Thyroid gland (tissue), 4 donors: ENCODE data around the gene WASL. TPM values are rescaled to one million over a fixed set of nuclear protein-coding genes. Genes with fewer than 3 reads are reported as not detected.

Experiments
- DNase-seq, 2 donors: peaks; one replicate each; pipeline ENCODE4 v3.0.0-alpha.2; 2019
- H3K27ac ChIP-seq, 3 donors: fragments of 200-600 bp; sonication (generic); 1 replicate in 2 of 3; 2 replicates in 1 of 3; pipeline ENCODE4 v1.5.1; 2016 to 2019; ENCODE audit warnings: mild to moderate bottlenecking in 1 of 3, moderate library complexity in 1 of 3
- H3K27me3 ChIP-seq: fragments of 200-600 bp; sonication (generic); one replicate; pipeline ENCODE4 v1.5.1; 2019
- H3K36me3 ChIP-seq, 2 donors: fragments of 200-600 bp; sonication (generic); one replicate each; pipeline ENCODE4 v1.5.1; 2016 to 2019
- H3K4me1 ChIP-seq, 2 donors: fragments of 200-600 bp; sonication (generic); one replicate each; pipeline ENCODE4 v1.5.1; 2017 to 2019
- H3K4me3 ChIP-seq, 3 donors: fragments of 200-600 bp; sonication (generic); replicated peaks in 1 of 3; 1 replicate in 2 of 3; 2 replicates in 1 of 3; pipeline ENCODE4 v1.5.1; 2016; ENCODE audit warnings: mild to moderate bottlenecking in 1 of 3
- H3K9me3 ChIP-seq: fragments of 200-600 bp; sonication (generic); one replicate; pipeline ENCODE4 v1.5.1; 2017
- CTCF ChIP-seq, 6 experiments: fragments of 200-600 bp in 3 of 6; fragments of 450-650 bp in 3 of 6; sonication (generic) in 3 of 6; IDR thresholded peaks; one replicate each; pipeline ENCODE4 v1.5.1; 2016 to 2019; ENCODE audit warnings: antibody characterized with exemption in 6 of 6, mild to moderate bottlenecking in 2 of 6, inconsistent platforms in 1 of 6, moderate library complexity in 1 of 6
- POLR2A ChIP-seq, 2 donors: fragments of 450-650 bp; IDR thresholded peaks; one replicate each; pipeline ENCODE4 v1.6.1; 2017; ENCODE audit warnings: antibody characterized with exemption in 2 of 2, mild to moderate bottlenecking in 2 of 2, moderate library complexity in 1 of 2
- WGBS, 2 donors: methylation state at CpG; one replicate each; pipeline ENCODE4 v1.1.5; 2017; 5-methylcytosine and 5-hydroxymethylcytosine counted together
- intact Hi-C: fragments of 100-400 bp; cut with DNase I; formaldehyde crosslinking; loops from one replicate; pipeline ENCODE4 v1.15.1; 2023
- total RNA-seq, 4 donors: library from RNA; depleted of rRNA; stranded (reverse); fragments of >200 nt; gene quantifications; one replicate each; pipeline ENCODE4 v1.2.3, GENCODE V29; 2016

The WASL gene
- total RNA-seq, 4 donors from 2014 or later, result 48.1 to 61.6 (median 55.4) TPM

DNA sequence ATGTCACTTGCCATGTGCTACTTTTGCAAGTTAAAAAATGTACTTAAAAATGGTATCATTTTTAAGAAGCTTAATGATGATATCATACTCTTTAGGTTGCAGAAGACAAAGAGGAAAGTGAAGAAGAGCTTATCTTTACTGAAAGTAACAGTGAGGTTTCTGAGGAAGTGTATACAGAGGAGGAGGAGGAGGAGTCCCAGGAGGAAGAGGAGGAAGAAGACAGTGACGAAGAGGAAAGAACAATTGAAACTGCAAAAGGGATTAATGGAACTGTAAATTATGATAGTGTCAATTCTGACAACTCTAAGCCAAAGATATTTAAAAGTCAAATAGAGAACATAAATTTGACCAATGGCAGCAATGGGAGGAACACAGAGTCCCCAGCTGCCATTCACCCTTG is 87.0 kb downstream of the WASL start:
- no peak for DNase-seq
- no peak for TF ChIP-seq CTCF (IDR thresholded peaks at IDR 0.05)
- no peak for TF ChIP-seq POLR2A (IDR thresholded peaks at IDR 0.05)
- Histone ChIP-seq H3K36me3 (no peaks in the 10 kb centered on the region), H3K4me3 (no peak overlapping the region), H3K27ac (no peak overlapping the region), H3K4me1 (no peaks in the 10 kb centered on the region), H3K9me3 (no peaks in the 10 kb centered on the region), H3K27me3 (no peaks in the 10 kb centered on the region)
- intact Hi-C loops, result no loop called here
- 74 to 85% methylated on average over 1 of the region's 1 CpG for WGBS, 2 donors

DNA sequence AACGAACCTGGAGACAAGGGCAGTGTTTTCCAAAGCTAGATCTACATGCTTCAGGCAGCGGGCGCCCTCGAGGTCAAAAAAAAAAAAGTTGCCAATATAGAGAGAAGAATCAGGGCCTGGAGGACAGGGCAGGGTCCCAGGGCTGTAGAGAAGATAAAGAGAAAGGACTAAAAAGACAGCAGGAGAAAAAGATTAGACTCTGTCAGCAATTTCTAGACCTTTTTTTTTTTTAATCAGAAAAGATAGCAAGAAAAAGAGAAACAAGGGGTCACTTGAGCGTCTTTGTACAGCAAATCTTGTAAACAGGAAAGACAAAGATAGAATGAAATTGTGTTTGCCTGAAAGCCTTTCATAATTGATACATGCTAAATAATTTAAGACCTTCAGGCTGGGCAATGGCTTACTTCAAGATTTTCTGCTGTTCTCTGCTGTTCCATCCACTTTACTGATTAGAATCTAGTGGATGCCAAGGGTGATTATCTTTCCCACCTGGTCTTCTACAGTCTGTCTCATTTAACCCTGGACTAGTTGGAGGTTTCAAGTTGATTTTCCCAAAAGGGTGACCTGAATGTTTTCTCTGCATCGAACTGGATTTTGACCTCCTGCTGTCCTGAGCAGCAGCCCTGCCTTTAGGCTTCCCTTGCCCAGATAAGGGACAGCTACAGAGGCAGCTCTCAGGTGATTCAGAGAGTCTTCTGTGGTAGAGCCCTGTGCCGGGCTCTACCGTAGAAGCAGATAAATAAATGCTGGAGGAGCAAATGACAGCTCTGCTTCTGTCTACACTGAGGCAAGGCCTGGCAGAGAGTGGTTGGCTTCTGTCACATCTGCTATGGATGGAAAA is 88.1 kb downstream of the WASL start:
- intact Hi-C loops, result no loop called here
- WGBS, 2 donors, result 59 to 64% methylated on average over 8 of the region's 8 CpGs
- TF ChIP-seq CTCF (IDR thresholded peaks at IDR 0.05) (no peak), POLR2A (IDR thresholded peaks at IDR 0.05) (no peak)
- no peak for DNase-seq
- H3K9me3 ChIP-seq, result no peaks in the 10 kb centered on the region
- H3K36me3 ChIP-seq, result no peaks in the 10 kb centered on the region
- no peak overlapping the region for H3K27ac ChIP-seq
- H3K4me1 ChIP-seq, result no peaks in the 10 kb centered on the region
- no peak overlapping the region for H3K4me3 ChIP-seq
- no peaks in the 10 kb centered on the region for H3K27me3 ChIP-seq

- Histone ChIP-seq H3K27me3 (no peaks in the 10 kb centered on the region), H3K27ac (no peak overlapping the region), H3K9me3 (no peaks in the 10 kb centered on the region), H3K36me3 (no peaks in the 10 kb centered on the region), H3K4me3 (no peak overlapping the region), H3K4me1 (no peaks in the 10 kb centered on the region)
- DNase-seq, result no peak
- intact Hi-C loops, result no loop called here
- 81 to 83% methylated on average over 6 of the region's 6 CpGs for WGBS, 2 donors
- no peak for TF ChIP-seq CTCF (IDR thresholded peaks at IDR 0.05)
- TF ChIP-seq POLR2A (IDR thresholded peaks at IDR 0.05), result no peak
Observed at GRCh38 chr7:123658023-123658422, 90.8 kb downstream of the WASL start.

GRCh38 chr7:123657304-123657685 is 91.5 kb downstream of the WASL start:
- Histone ChIP-seq H3K4me1 (no peaks in the 10 kb centered on the region), H3K27ac (no peak overlapping the region), H3K9me3 (no peaks in the 10 kb centered on the region), H3K36me3 (no peaks in the 10 kb centered on the region), H3K4me3 (no peak overlapping the region), H3K27me3 (no peaks in the 10 kb centered on the region)
- 54 to 78% methylated on average over 1 of the region's 1 CpG for WGBS, 2 donors
- intact Hi-C loops, result no loop called here
- TF ChIP-seq CTCF (IDR thresholded peaks at IDR 0.05) (no peak), POLR2A (IDR thresholded peaks at IDR 0.05) (no peak)
- DNase-seq, result no peak

- Histone ChIP-seq H3K27ac (no peak overlapping the region), H3K27me3 (no peaks in the 10 kb centered on the region), H3K9me3 (no peaks in the 10 kb centered on the region), H3K4me1 (no peaks in the 10 kb centered on the region), H3K36me3 (no peaks in the 10 kb centered on the region), H3K4me3 (no peak overlapping the region)
- intact Hi-C loops, result no loop called here
- no peak for DNase-seq
- TF ChIP-seq CTCF (IDR thresholded peaks at IDR 0.05), result no peak
- 87 to 91% methylated on average over 6 of the region's 6 CpGs for whole genome bisulfite sequencing, 2 donors
Observed at GRCh38 chr7:123656544-123657303, 92.1 kb downstream of the WASL start.
